ENCODE data around the gene MYO18B. TPM values are rescaled to one million over a fixed set of nuclear protein-coding genes. Genes with fewer than 3 reads are reported as not detected.

The MYO18B gene
- total RNA-seq, 1 donor from 2014 or later = 0.07 TPM

GRCh38 chr22:25736378-25737011 is 5.5 kb upstream of the MYO18B start:
- no peak for TF ChIP-seq EZH2 (IDR thresholded peaks at IDR 0.05; ENCODE audit: insufficient read depth, low read length)
- TF ChIP-seq CTCF (IDR thresholded peaks at IDR 0.05; ENCODE audit: insufficient read depth, low read depth, low read length) = no peak
- no peaks in the 10 kb centered on the region for H3K36me3 ChIP-seq (ENCODE audit: insufficient read depth, low read length)
- Mint-ChIP-seq H3K9me3 (ENCODE audit: unreplicated experiment) (peaks cover 2% of the 10 kb centered on the region), H3K27me3 (ENCODE audit: low read depth, unreplicated experiment) (peaks cover 7% of the 10 kb centered on the region), H3K27ac (ENCODE audit: unreplicated experiment) (no peak overlapping the region), H3K36me3 (ENCODE audit: low read depth, unreplicated experiment) (no peaks in the 10 kb centered on the region), H3K4me3 (ENCODE audit: unreplicated experiment) (no peak overlapping the region), H3K4me1 (ENCODE audit: low read depth, unreplicated experiment) (peaks cover 2% of the 10 kb centered on the region)
- no peaks in the 10 kb centered on the region for H4K20me1 ChIP-seq (ENCODE audit: insufficient read depth, low read length)
- H3K27ac ChIP-seq (ENCODE audit: low read depth, low read length) = no peak overlapping the region
- no peak for FAIRE-seq
- H3K79me2 ChIP-seq (ENCODE audit: insufficient read depth, low read length) = no peaks in the 10 kb centered on the region
- no peak overlapping the region for H3K9ac ChIP-seq (ENCODE audit: low read length)
- no peak overlapping the region for H3K4me3 ChIP-seq (ENCODE audit: insufficient read depth, low read depth, low read length)
- H3K9me3 ChIP-seq (ENCODE audit: insufficient read depth, low read depth, low read length) = no peaks in the 10 kb centered on the region
- no peak overlapping the region for H3K4me2 ChIP-seq (ENCODE audit: low read length)
- DNase-seq (ENCODE audit: low read depth) = no peak
- H3K27me3 ChIP-seq (ENCODE audit: insufficient read depth, low read length) = no peaks in the 10 kb centered on the region
- no peaks in the 10 kb centered on the region for H3K4me1 ChIP-seq (ENCODE audit: insufficient read depth, low read length)
- H2AFZ ChIP-seq (ENCODE audit: low read depth, low read length) = no peak overlapping the region

- H3K9me3 ChIP-seq (ENCODE audit: insufficient read depth, low read depth, low read length) = no peaks in the 10 kb centered on the region
- no peaks in the 10 kb centered on the region for H3K27me3 ChIP-seq (ENCODE audit: insufficient read depth, low read length)
- H3K4me2 ChIP-seq (ENCODE audit: low read length) = no peak overlapping the region
- H2AFZ ChIP-seq (ENCODE audit: low read depth, low read length) = no peak overlapping the region
- peaks cover 10% of the 10 kb centered on the region for H3K4me1 Mint-ChIP-seq (ENCODE audit: low read depth, unreplicated experiment)
- TF ChIP-seq EZH2 (IDR thresholded peaks at IDR 0.05; ENCODE audit: insufficient read depth, low read length) = no peak
- TF ChIP-seq CTCF (IDR thresholded peaks at IDR 0.05; ENCODE audit: insufficient read depth, low read depth, low read length) = no peak
- no peak overlapping the region for H3K9ac ChIP-seq (ENCODE audit: low read length)
- no peak for FAIRE-seq
- DNase-seq (ENCODE audit: low read depth) = no peak
- no peak overlapping the region for H3K27ac Mint-ChIP-seq (ENCODE audit: unreplicated experiment)
- no peak overlapping the region for H3K27ac ChIP-seq (ENCODE audit: low read depth, low read length)
- peaks cover 8% of the 10 kb centered on the region for H3K27me3 Mint-ChIP-seq (ENCODE audit: low read depth, unreplicated experiment)
- H3K36me3 Mint-ChIP-seq (ENCODE audit: low read depth, unreplicated experiment) = peaks cover 2% of the 10 kb centered on the region
- H3K9me3 Mint-ChIP-seq (ENCODE audit: unreplicated experiment) = peaks cover 2% of the 10 kb centered on the region
- H3K4me3 ChIP-seq (ENCODE audit: insufficient read depth, low read depth, low read length) = no peak overlapping the region
- H3K4me3 Mint-ChIP-seq (ENCODE audit: unreplicated experiment) = no peak overlapping the region
- H3K36me3 ChIP-seq (ENCODE audit: insufficient read depth, low read length) = no peaks in the 10 kb centered on the region
- no peaks in the 10 kb centered on the region for H4K20me1 ChIP-seq (ENCODE audit: insufficient read depth, low read length)
- H3K79me2 ChIP-seq (ENCODE audit: insufficient read depth, low read length) = no peaks in the 10 kb centered on the region
- no peaks in the 10 kb centered on the region for H3K4me1 ChIP-seq (ENCODE audit: insufficient read depth, low read length)
Measured at GRCh38 chr22:25739659-25740344, 2.2 kb upstream of the MYO18B start.

Measured in astrocyte (in vitro differentiated cells and primary cell).